ENCODE measurements around the gene PLXNC1.

The PLXNC1 gene

GRCh38 chr12:94151582-94151981 lies 3.2 kb downstream of the PLXNC1 start:
- no peak overlapping the region for H2AFZ ChIP-seq (ENCODE audit: low read length)
- H3K9me2 ChIP-seq (replicated peaks; ENCODE audit: low read depth, low read length), result no peaks in the 10 kb centered on the region
- no peaks in the 10 kb centered on the region for H3K27me3 ChIP-seq (ENCODE audit: insufficient read depth, low read length, poor library complexity, severe bottlenecking)
- H3K4me2 ChIP-seq (ENCODE audit: low read depth, low read length, poor library complexity, severe bottlenecking), result peak overlapping the region; percentile 89
- no peaks in the 10 kb centered on the region for H3K9me3 ChIP-seq (ENCODE audit: insufficient read depth, low read depth, low read length)
- no peak for TF ChIP-seq EZH2phosphoT487 (IDR thresholded peaks at IDR 0.05; ENCODE audit: borderline replicate concordance)
- TF ChIP-seq, protein P1, sequence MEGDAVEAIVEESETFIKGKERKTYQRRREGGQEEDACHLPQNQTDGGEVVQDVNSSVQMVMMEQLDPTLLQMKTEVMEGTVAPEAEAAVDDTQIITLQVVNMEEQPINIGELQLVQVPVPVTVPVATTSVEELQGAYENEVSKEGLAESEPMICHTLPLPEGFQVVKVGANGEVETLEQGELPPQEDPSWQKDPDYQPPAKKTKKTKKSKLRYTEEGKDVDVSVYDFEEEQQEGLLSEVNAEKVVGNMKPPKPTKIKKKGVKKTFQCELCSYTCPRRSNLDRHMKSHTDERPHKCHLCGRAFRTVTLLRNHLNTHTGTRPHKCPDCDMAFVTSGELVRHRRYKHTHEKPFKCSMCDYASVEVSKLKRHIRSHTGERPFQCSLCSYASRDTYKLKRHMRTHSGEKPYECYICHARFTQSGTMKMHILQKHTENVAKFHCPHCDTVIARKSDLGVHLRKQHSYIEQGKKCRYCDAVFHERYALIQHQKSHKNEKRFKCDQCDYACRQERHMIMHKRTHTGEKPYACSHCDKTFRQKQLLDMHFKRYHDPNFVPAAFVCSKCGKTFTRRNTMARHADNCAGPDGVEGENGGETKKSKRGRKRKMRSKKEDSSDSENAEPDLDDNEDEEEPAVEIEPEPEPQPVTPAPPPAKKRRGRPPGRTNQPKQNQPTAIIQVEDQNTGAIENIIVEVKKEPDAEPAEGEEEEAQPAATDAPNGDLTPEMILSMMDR (conservative IDR thresholded peaks at IDR 0.05; ENCODE audit: low read length), result no peak
- no peak overlapping the region for H3K9ac ChIP-seq (ENCODE audit: low read depth, low read length, poor library complexity, severe bottlenecking)
- no peaks in the 10 kb centered on the region for H3F3A ChIP-seq (ENCODE audit: low read depth)
- H3K36me3 ChIP-seq (ENCODE audit: insufficient read depth, low read length), result no peaks in the 10 kb centered on the region
- peaks cover 37% of the 10 kb centered on the region for H3K4me1 ChIP-seq (ENCODE audit: insufficient read depth, low read length, poor library complexity, severe bottlenecking)
- peaks cover 45% of the 10 kb centered on the region for H3K79me2 ChIP-seq (ENCODE audit: insufficient read depth, low read length)
- H3K4me3 ChIP-seq (ENCODE audit: low read length, poor library complexity, severe bottlenecking), result peak overlapping the region; percentile 80
- H4K20me1 ChIP-seq (ENCODE audit: insufficient read depth, low read length, poor library complexity, severe bottlenecking), result peaks cover 4% of the 10 kb centered on the region

DNA sequence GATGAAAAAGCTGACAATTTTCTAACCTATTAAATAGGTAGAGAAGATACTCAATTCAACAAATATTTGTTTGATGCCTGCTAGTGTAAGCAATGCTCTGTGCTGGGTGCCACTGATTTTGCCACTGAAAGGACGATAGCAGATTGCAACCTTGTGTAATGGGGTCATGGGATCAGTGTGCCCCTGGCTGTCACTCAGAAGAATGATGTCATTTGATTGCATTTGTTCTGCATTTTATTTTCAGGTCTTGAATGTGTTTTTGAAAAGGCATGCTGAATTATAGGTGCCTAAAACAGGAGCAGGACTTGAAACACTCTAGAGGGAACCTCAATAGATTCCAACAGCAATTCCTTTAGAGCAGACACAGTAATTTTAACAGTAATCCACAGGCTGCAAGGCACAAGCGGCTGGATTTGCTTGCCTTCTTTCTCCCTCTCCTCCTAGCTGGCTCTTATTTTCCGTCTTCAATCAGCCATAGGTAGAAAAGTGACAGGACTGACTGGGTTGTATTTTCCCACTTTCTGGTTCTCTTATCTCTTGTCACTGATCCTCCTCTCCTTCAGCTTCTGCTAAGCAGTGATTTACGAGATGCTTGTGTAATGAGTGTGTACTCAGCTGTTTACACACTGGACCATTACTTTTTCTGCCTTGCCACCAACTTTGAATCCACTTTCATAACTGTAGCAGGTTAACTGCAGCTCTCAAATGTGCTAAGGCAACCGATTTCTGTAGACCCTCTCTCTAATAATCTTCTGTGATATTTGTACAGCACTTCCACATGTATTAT lies 4.1 kb downstream of the PLXNC1 start:
- H3K27me3 ChIP-seq (ENCODE audit: insufficient read depth, low read length, poor library complexity, severe bottlenecking), result no peaks in the 10 kb centered on the region
- H3K79me2 ChIP-seq (ENCODE audit: insufficient read depth, low read length), result peaks cover 45% of the 10 kb centered on the region
- H3K4me3 ChIP-seq (ENCODE audit: low read length, poor library complexity, severe bottlenecking), result peak overlapping the region; percentile 80
- H2AFZ ChIP-seq (ENCODE audit: low read length), result no peak overlapping the region
- H3K36me3 ChIP-seq (ENCODE audit: insufficient read depth, low read length), result no peaks in the 10 kb centered on the region
- H3K9me3 ChIP-seq (ENCODE audit: insufficient read depth, low read depth, low read length), result no peaks in the 10 kb centered on the region
- peak overlapping the region; percentile 89 for H3K4me2 ChIP-seq (ENCODE audit: low read depth, low read length, poor library complexity, severe bottlenecking)
- H3K9ac ChIP-seq (ENCODE audit: low read depth, low read length, poor library complexity, severe bottlenecking), result no peak overlapping the region
- peaks cover 37% of the 10 kb centered on the region for H3K4me1 ChIP-seq (ENCODE audit: insufficient read depth, low read length, poor library complexity, severe bottlenecking)
- no peaks in the 10 kb centered on the region for H3F3A ChIP-seq (ENCODE audit: low read depth)
- TF ChIP-seq EZH2phosphoT487 (IDR thresholded peaks at IDR 0.05; ENCODE audit: borderline replicate concordance), result no peak
- TF ChIP-seq, protein P1 (conservative IDR thresholded peaks at IDR 0.05; ENCODE audit: low read length), result no peak
- H3K9me2 ChIP-seq (replicated peaks; ENCODE audit: low read depth, low read length), result no peaks in the 10 kb centered on the region
- H4K20me1 ChIP-seq (ENCODE audit: insufficient read depth, low read length, poor library complexity, severe bottlenecking), result peaks cover 4% of the 10 kb centered on the region

DNA sequence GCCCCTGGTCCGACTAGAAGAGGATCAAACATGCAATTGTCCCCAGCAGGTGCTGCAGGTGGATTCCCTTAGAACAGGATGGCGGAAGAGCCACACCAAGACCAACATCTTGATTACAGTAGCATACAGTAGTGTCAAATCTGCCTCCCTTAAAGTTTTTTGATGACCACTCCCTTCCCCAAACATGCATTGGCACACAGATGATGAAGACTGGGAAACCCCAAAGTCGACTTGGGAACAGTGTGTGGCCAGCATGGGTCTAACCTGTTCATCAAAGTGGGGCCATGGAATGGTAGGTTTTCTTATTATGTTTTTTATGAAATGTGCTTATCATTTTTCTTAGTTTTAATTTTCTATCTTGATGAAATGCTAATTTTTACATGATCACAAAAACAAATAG lies 8.8 kb downstream of the PLXNC1 start:
- Histone ChIP-seq H2AFZ (ENCODE audit: low read length) (no peak overlapping the region), H3K4me3 (ENCODE audit: low read length, poor library complexity, severe bottlenecking) (no peak overlapping the region), H3K4me1 (ENCODE audit: insufficient read depth, low read length, poor library complexity, severe bottlenecking) (peaks cover 27% of the 10 kb centered on the region)

More for the DNA sequence above, 8.8 kb downstream of the PLXNC1 start:
- H3K27me3 ChIP-seq (ENCODE audit: insufficient read depth, low read length, poor library complexity, severe bottlenecking), result no peaks in the 10 kb centered on the region
- peaks cover 32% of the 10 kb centered on the region for H3K79me2 ChIP-seq (ENCODE audit: insufficient read depth, low read length)
- peaks cover 4% of the 10 kb centered on the region for H4K20me1 ChIP-seq (ENCODE audit: insufficient read depth, low read length, poor library complexity, severe bottlenecking)
- no peaks in the 10 kb centered on the region for H3F3A ChIP-seq (ENCODE audit: low read depth)
- H3K9ac ChIP-seq (ENCODE audit: low read depth, low read length, poor library complexity, severe bottlenecking), result no peak overlapping the region
- no peaks in the 10 kb centered on the region for H3K9me2 ChIP-seq (replicated peaks; ENCODE audit: low read depth, low read length)
- TF ChIP-seq, protein P1 (conservative IDR thresholded peaks at IDR 0.05; ENCODE audit: low read length), result no peak
- no peak for TF ChIP-seq EZH2phosphoT487 (IDR thresholded peaks at IDR 0.05; ENCODE audit: borderline replicate concordance)
- H3K9me3 ChIP-seq (ENCODE audit: insufficient read depth, low read depth, low read length), result no peaks in the 10 kb centered on the region
- no peaks in the 10 kb centered on the region for H3K36me3 ChIP-seq (ENCODE audit: insufficient read depth, low read length)
- H3K4me2 ChIP-seq (ENCODE audit: low read depth, low read length, poor library complexity, severe bottlenecking), result peak overlapping the region; percentile 0

Measured in Loucy (cell line).